DND-41 (cell line): ENCODE results near the gene GLUD2.

ENCODE experiments used
- ATAC-seq: fragments of 200-7000 bp; cut with Tn5 transposase; 3 replicates; pipeline ENCODE4 v1.9.1; 2021; ENCODE audit warnings: low read depth; ENCODE audit not compliant: insufficient read depth
- DNase-seq: peaks from one replicate; pipeline ENCODE4 v3.0.0-alpha.2; 2020
- H2AFZ ChIP-seq: 2 replicates; pipeline ENCODE4 v1.6.0; 2012; ENCODE audit warnings: low read depth, low read length
- H3K27ac ChIP-seq: 2 replicates; pipeline ENCODE4 v1.5.1; 2012; ENCODE audit warnings: low read length, inconsistent platforms
- H3K27me3 ChIP-seq: fragments of 200-600 bp; sonication (generic); 2 replicates; pipeline ENCODE4 v1.6.0; 2012; ENCODE audit warnings: low read length, mild to moderate bottlenecking, inconsistent platforms; ENCODE audit not compliant: insufficient read depth, poor library complexity
- H3K36me3 ChIP-seq: 2 replicates; pipeline ENCODE4 v1.5.1; 2012; ENCODE audit warnings: low read length, inconsistent platforms; ENCODE audit not compliant: insufficient read depth
- H3K4me1 ChIP-seq: 2 replicates; pipeline ENCODE4 v1.5.1; 2012; ENCODE audit warnings: mild to moderate bottlenecking, low read length; ENCODE audit not compliant: insufficient read depth
- H3K4me2 ChIP-seq: 2 replicates; pipeline ENCODE4 v1.6.0; 2012; ENCODE audit warnings: mild to moderate bottlenecking, moderate library complexity, low read length, inconsistent platforms; ENCODE audit not compliant: insufficient read depth
- H3K4me3 ChIP-seq, 2 experiments: fragments of 200-600 bp in 1 of 2; shearing (Covaris generic) in 1 of 2; 2 replicates each; pipeline ENCODE4 v1.5.1; 2012 to 2016; ENCODE audit warnings: inconsistent platforms in 2 of 2, low read length in 2 of 2, mild to moderate bottlenecking in 2 of 2, low read depth in 1 of 2, moderate library complexity in 1 of 2
- H3K79me2 ChIP-seq: 2 replicates; pipeline ENCODE4 v1.6.0; 2012; ENCODE audit warnings: low read length, inconsistent platforms; ENCODE audit not compliant: insufficient read depth
- H3K9ac ChIP-seq: 2 replicates; pipeline ENCODE4 v1.6.0; 2012; ENCODE audit warnings: low read depth, mild to moderate bottlenecking, inconsistent platforms, low read length, moderate library complexity
- H3K9me3 ChIP-seq: 2 replicates; pipeline ENCODE4 v1.5.1; 2012; ENCODE audit warnings: low read length, moderate library complexity, mild to moderate bottlenecking, inconsistent platforms; ENCODE audit not compliant: insufficient read depth, severe bottlenecking
- H4K20me1 ChIP-seq: 2 replicates; pipeline ENCODE4 v1.6.0; 2012; ENCODE audit warnings: low read length; ENCODE audit not compliant: insufficient read depth
- CTCF ChIP-seq: IDR thresholded peaks from 2 replicates; pipeline ENCODE4 v1.5.1; 2012; ENCODE audit warnings: borderline replicate concordance, low read length, moderate library complexity, mild to moderate bottlenecking; ENCODE audit not compliant: poor library complexity, severe bottlenecking; ENCODE audit errors: extremely low read depth
- EZH2 ChIP-seq: IDR thresholded peaks from 3 replicates; pipeline ENCODE4 v1.6.1; 2012; ENCODE audit warnings: borderline replicate concordance, low read depth, mild to moderate bottlenecking, moderate library complexity, low read length, inconsistent platforms; ENCODE audit not compliant: severe bottlenecking

GLUD2 gene

GRCh38 chrX:121036137-121036536 lies 11.3 kb upstream of the GLUD2 start:
- no peak for ATAC-seq
- Histone ChIP-seq H4K20me1 (no peaks in the 10 kb centered on the region), H3K27ac (no peak overlapping the region)

GRCh38 chrX:121036951-121037350 lies 10.5 kb upstream of the GLUD2 start:
- TF ChIP-seq EZH2 (no peak), CTCF (no peak)
- H4K20me1 ChIP-seq: no peaks in the 10 kb centered on the region
- H3K27me3 ChIP-seq: no peaks in the 10 kb centered on the region
- H2AFZ ChIP-seq: no peak overlapping the region
- no peak overlapping the region for H3K9ac ChIP-seq
- H3K27ac ChIP-seq: no peak overlapping the region
- no peaks in the 10 kb centered on the region for H3K4me1 ChIP-seq
- no peaks in the 10 kb centered on the region for H3K9me3 ChIP-seq
- ATAC-seq (no peak), DNase-seq (no peak)
- no peak overlapping the region for H3K4me2 ChIP-seq
- H3K4me3 ChIP-seq: no peak overlapping the region
- no peaks in the 10 kb centered on the region for H3K79me2 ChIP-seq
- H3K36me3 ChIP-seq: no peaks in the 10 kb centered on the region

More at GRCh38 chrX:121036137-121036536, 11.3 kb upstream of the GLUD2 start:
- Histone ChIP-seq H2AFZ (no peak overlapping the region), H3K9ac (no peak overlapping the region), H3K27me3 (no peaks in the 10 kb centered on the region), H3K9me3 (no peaks in the 10 kb centered on the region), H3K4me2 (no peak overlapping the region), H3K36me3 (no peaks in the 10 kb centered on the region), H3K4me3 (no peak overlapping the region), H3K4me1 (no peaks in the 10 kb centered on the region), H3K79me2 (no peaks in the 10 kb centered on the region)
- TF ChIP-seq EZH2: no peak
- no peak for TF ChIP-seq CTCF
- DNase-seq: no peak

GRCh38 chrX:121050781-121051180 lies 3.4 kb downstream of the GLUD2 start:
- no peaks in the 10 kb centered on the region for H4K20me1 ChIP-seq
- H3K4me3 ChIP-seq: no peak overlapping the region
- no peaks in the 10 kb centered on the region for H3K9me3 ChIP-seq
- ATAC-seq (no peak), DNase-seq (no peak)
- no peak overlapping the region for H3K4me2 ChIP-seq
- H3K4me1 ChIP-seq: no peaks in the 10 kb centered on the region
- H3K79me2 ChIP-seq: no peaks in the 10 kb centered on the region
- no peaks in the 10 kb centered on the region for H3K27me3 ChIP-seq
- no peaks in the 10 kb centered on the region for H3K36me3 ChIP-seq
- H3K27ac ChIP-seq: no peak overlapping the region
- TF ChIP-seq EZH2 (no peak), CTCF (no peak)
- H3K9ac ChIP-seq: no peak overlapping the region
- H2AFZ ChIP-seq: no peak overlapping the region

- Histone ChIP-seq H3K79me2 (no peaks in the 10 kb centered on the region), H3K36me3 (no peaks in the 10 kb centered on the region), H2AFZ (no peak overlapping the region), H3K4me2 (no peak overlapping the region), H3K4me1 (no peaks in the 10 kb centered on the region), H3K4me3 (no peak overlapping the region), H3K9ac (no peak overlapping the region), H3K27me3 (no peaks in the 10 kb centered on the region), H3K27ac (no peak overlapping the region), H4K20me1 (no peaks in the 10 kb centered on the region), H3K9me3 (no peaks in the 10 kb centered on the region)
- no peak for TF ChIP-seq EZH2
- TF ChIP-seq CTCF: no peak
- no peak for DNase-seq
- ATAC-seq: no peak
These were observed 4.7 kb downstream of the GLUD2 start for GRCh38 chrX:121052122-121052521.
